ENCODE data around the gene RNF126.

RNF126 gene

GRCh38 chr19:642767-643727 is 20.0 kb downstream of the RNF126 start:
- TF ChIP-seq PAX5 (IDR thresholded peaks at IDR 0.05; ENCODE audit: insufficient read depth, low read length, severe bottlenecking) = no peak
- TF ChIP-seq SPI1 (IDR thresholded peaks at IDR 0.05; ENCODE audit: low read depth, low read length) = no peak
- no peak for TF ChIP-seq POLR2AphosphoS5 (IDR thresholded peaks at IDR 0.05; ENCODE audit: low read depth, low read length)
- TF ChIP-seq POLR2A (IDR thresholded peaks at IDR 0.05; ENCODE audit: low read depth, low read length) = no peak
- TF ChIP-seq TAF1 (IDR thresholded peaks at IDR 0.05; ENCODE audit: low read depth, low read length) = no peak
- TF ChIP-seq POU2F2 (IDR thresholded peaks at IDR 0.05; ENCODE audit: low read depth, low read length) = no peak
- no peak for DNase-seq (ENCODE audit: insufficient read length, low spot score)
- FAIRE-seq = no peak

- TF ChIP-seq POLR2A (IDR thresholded peaks at IDR 0.05; ENCODE audit: low read depth, low read length) = no peak
- TF ChIP-seq PAX5 (IDR thresholded peaks at IDR 0.05; ENCODE audit: insufficient read depth, low read length, severe bottlenecking) = no peak
- TF ChIP-seq TAF1 (IDR thresholded peaks at IDR 0.05; ENCODE audit: low read depth, low read length) = no peak
- TF ChIP-seq POLR2AphosphoS5 (IDR thresholded peaks at IDR 0.05; ENCODE audit: low read depth, low read length) = no peak
- TF ChIP-seq SPI1 (IDR thresholded peaks at IDR 0.05; ENCODE audit: low read depth, low read length) = no peak
- TF ChIP-seq POU2F2 (IDR thresholded peaks at IDR 0.05; ENCODE audit: low read depth, low read length) = no peak
- DNase-seq (ENCODE audit: insufficient read length, low spot score) (no peak), FAIRE-seq (peak; percentile 5)
These were observed 21.3 kb downstream of the RNF126 start for GRCh38 chr19:641702-642101.

GRCh38 chr19:640606-641189 is 22.3 kb downstream of the RNF126 start:
- FAIRE-seq (no peak), DNase-seq (ENCODE audit: insufficient read length, low spot score) (no peak)
- TF ChIP-seq SPI1 (IDR thresholded peaks at IDR 0.05; ENCODE audit: low read depth, low read length) = no peak
- TF ChIP-seq POU2F2 (IDR thresholded peaks at IDR 0.05; ENCODE audit: low read depth, low read length) = no peak
- no peak for TF ChIP-seq POLR2A (IDR thresholded peaks at IDR 0.05; ENCODE audit: low read depth, low read length)
- no peak for TF ChIP-seq TAF1 (IDR thresholded peaks at IDR 0.05; ENCODE audit: low read depth, low read length)
- no peak for TF ChIP-seq POLR2AphosphoS5 (IDR thresholded peaks at IDR 0.05; ENCODE audit: low read depth, low read length)
- no peak for TF ChIP-seq PAX5 (IDR thresholded peaks at IDR 0.05; ENCODE audit: insufficient read depth, low read length, severe bottlenecking)

- FAIRE-seq = no peak
- TF ChIP-seq TAF1 (IDR thresholded peaks at IDR 0.05; ENCODE audit: low read depth, low read length) (no peak), POLR2A (IDR thresholded peaks at IDR 0.05; ENCODE audit: low read depth, low read length) (no peak), POU2F2 (IDR thresholded peaks at IDR 0.05; ENCODE audit: low read depth, low read length) (no peak), POLR2AphosphoS5 (IDR thresholded peaks at IDR 0.05; ENCODE audit: low read depth, low read length) (no peak)
- DNase-seq (ENCODE audit: insufficient read length, low spot score) = no peak
These were observed 22.9 kb downstream of the RNF126 start for GRCh38 chr19:640161-640558.

GRCh38 chr19:639253-640160 is 23.5 kb downstream of the RNF126 start, which contains the start of gene FGF22:
Gene FGF22 (plus strand): TSS chr19:639879. CDS start chr19:639926, 47 bp downstream.
- DNase-seq (ENCODE audit: insufficient read length, low spot score) (peak; percentile 98), FAIRE-seq (peak; percentile 65)
- TF ChIP-seq POLR2A (IDR thresholded peaks at IDR 0.05; ENCODE audit: low read depth, low read length) (no peak), POLR2AphosphoS5 (IDR thresholded peaks at IDR 0.05; ENCODE audit: low read depth, low read length) (no peak), SPI1 (IDR thresholded peaks at IDR 0.05; ENCODE audit: low read depth, low read length) (no peak), POU2F2 (IDR thresholded peaks at IDR 0.05; ENCODE audit: low read depth, low read length) (no peak)

GRCh38 chr19:638906-639252 is 24.1 kb downstream of the RNF126 start:
- DNase-seq (ENCODE audit: insufficient read length, low spot score) (no peak), FAIRE-seq (no peak)
- TF ChIP-seq TAF1 (IDR thresholded peaks at IDR 0.05; ENCODE audit: low read depth, low read length) (no peak), PAX5 (IDR thresholded peaks at IDR 0.05; ENCODE audit: insufficient read depth, low read length, severe bottlenecking) (no peak), SPI1 (IDR thresholded peaks at IDR 0.05; ENCODE audit: low read depth, low read length) (no peak), POU2F2 (IDR thresholded peaks at IDR 0.05; ENCODE audit: low read depth, low read length) (no peak), POLR2A (IDR thresholded peaks at IDR 0.05; ENCODE audit: low read depth, low read length) (no peak), POLR2AphosphoS5 (IDR thresholded peaks at IDR 0.05; ENCODE audit: low read depth, low read length) (no peak)

GRCh38 chr19:634975-635652 is 27.9 kb downstream of the RNF126 start:
- no peak for TF ChIP-seq TAF1 (IDR thresholded peaks at IDR 0.05; ENCODE audit: low read depth, low read length)
- TF ChIP-seq SPI1 (IDR thresholded peaks at IDR 0.05; ENCODE audit: low read depth, low read length) = no peak
- no peak for TF ChIP-seq POU2F2 (IDR thresholded peaks at IDR 0.05; ENCODE audit: low read depth, low read length)
- TF ChIP-seq PAX5 (IDR thresholded peaks at IDR 0.05; ENCODE audit: insufficient read depth, low read length, severe bottlenecking) = no peak
- TF ChIP-seq POLR2AphosphoS5 (IDR thresholded peaks at IDR 0.05; ENCODE audit: low read depth, low read length) = no peak
- TF ChIP-seq POLR2A (IDR thresholded peaks at IDR 0.05; ENCODE audit: low read depth, low read length) = no peak
- FAIRE-seq (no peak), DNase-seq (ENCODE audit: insufficient read length, low spot score) (no peak)

GRCh38 chr19:633786-634639 is 29.0 kb downstream of the RNF126 start:
- peak; percentile 48 for FAIRE-seq
- no peak for DNase-seq (ENCODE audit: insufficient read length, low spot score)
- TF ChIP-seq POLR2A (IDR thresholded peaks at IDR 0.05; ENCODE audit: low read depth, low read length) = no peak
- no peak for TF ChIP-seq POU2F2 (IDR thresholded peaks at IDR 0.05; ENCODE audit: low read depth, low read length)
- TF ChIP-seq PAX5 (IDR thresholded peaks at IDR 0.05; ENCODE audit: insufficient read depth, low read length, severe bottlenecking) = no peak
- TF ChIP-seq POLR2AphosphoS5 (IDR thresholded peaks at IDR 0.05; ENCODE audit: low read depth, low read length) = no peak
- no peak for TF ChIP-seq TAF1 (IDR thresholded peaks at IDR 0.05; ENCODE audit: low read depth, low read length)
- no peak for TF ChIP-seq SPI1 (IDR thresholded peaks at IDR 0.05; ENCODE audit: low read depth, low read length)
